Loucy (cell line): ENCODE measurements around the gene RET.

Experiments used
- CTCF ChIP-seq: fragments of 200-600 bp; sonication (generic); conservative IDR thresholded peaks from 2 replicates; pipeline ENCODE4 v1.5.1; 2014; ENCODE audit warnings: mild to moderate bottlenecking, antibody characterized with exemption, low read length
- EZH2phosphoT487 ChIP-seq: fragments of 200-600 bp; IDR thresholded peaks from 2 replicates; pipeline ENCODE4 v1.6.1; 2018; ENCODE audit warnings: antibody characterized with exemption, mild to moderate bottlenecking, moderate library complexity, borderline replicate concordance

GRCh38 chr10:43119416-43120115, 42.7 kb downstream of the RET start:
- no peak for TF ChIP-seq EZH2phosphoT487
- TF ChIP-seq CTCF = no peak
